Activated CD8-positive, alpha-beta memory T cell treated with anti-CD3 and anti-CD28 coated beads, Interleukin-2, amount 50 U/mL, for 48 hours (primary cell): ENCODE data around the gene RAD51B.
"Not testable (repeated sequence)": the region's sequence is repeated elsewhere in the genome, so short reads cannot be mapped to it uniquely, and the experiment has no call there.

Experiments used
- DNase-seq: peaks from one replicate; pipeline ENCODE4 v3.0.0-alpha.2; 2020

The RAD51B gene

DNA sequence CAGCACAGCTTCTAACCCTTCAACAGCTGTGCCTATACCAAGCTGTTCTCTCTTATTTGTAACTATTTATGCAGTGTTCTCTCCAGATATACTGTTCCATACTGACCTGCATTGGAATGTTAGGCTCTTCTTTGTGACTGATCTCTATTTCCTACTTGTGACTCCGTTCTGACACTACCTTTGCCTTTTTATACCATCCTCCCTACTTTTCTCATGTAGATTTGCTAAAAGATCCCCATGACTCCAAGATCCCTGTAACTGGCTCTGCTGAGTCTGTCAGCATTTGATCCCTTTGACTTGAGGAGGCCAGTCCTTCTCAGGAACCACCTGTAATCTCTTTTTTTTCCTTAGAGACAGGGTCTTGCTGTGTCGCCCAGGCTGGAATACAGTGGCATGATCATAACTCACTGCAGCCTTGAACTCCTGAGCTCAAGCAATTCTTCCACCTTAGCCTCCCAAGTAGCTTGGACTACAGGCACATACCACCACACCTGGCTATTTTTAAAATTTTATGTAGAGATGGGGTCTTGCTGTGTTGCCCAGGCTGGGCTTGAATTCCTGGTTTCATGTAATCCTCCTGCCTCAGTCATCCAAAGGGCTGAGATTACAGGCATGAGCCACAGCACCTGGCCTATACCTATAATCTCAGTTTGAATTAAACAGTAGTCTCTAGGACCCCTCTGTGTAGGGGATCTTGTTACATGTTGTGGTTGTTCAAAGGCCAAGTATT, 605.0 kb downstream of the RAD51B start:
- no peak for DNase-seq

DNA sequence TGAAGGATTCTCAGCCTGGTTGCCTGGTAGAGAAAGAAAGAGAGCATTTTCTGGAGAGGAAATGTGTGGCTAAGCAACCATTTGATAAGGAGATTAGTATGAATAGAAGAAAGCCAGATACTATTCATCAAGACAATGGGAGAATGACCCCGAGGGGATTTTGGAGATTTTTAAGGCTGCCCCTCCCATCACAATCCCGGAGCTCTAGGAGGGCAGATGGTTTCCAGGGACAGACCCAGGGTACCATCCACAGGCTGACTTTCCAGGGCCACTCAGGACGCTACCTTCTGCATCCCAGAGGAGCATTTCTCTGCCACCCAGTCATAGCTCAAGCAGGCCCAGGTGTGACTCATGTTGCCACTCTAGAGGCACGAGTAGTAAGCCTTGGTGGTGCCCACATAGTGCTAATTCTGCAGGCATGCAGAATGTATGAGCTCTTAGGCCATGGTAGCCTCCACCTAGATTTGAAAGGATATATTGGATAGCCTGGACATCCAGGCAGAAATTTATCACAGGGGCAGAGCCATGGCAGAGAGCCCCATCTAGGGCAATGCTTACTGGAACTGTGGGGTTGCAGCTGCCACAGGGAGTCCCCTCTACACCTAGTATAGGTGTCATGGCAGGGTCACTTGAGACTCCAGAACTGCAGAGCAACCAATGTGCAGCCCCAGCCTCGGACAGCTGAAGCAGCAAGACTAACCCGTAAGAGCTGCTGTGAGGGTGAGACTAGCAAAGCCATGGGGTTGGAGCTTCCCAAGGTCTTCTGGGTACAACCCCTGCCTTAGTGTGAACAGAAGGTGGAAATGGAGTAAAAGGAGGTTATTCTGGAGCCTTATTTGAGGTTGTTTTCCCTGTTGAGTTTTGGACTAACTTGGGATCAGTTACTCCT, 607.3 kb downstream of the RAD51B start:
- DNase-seq: no peak

DNA sequence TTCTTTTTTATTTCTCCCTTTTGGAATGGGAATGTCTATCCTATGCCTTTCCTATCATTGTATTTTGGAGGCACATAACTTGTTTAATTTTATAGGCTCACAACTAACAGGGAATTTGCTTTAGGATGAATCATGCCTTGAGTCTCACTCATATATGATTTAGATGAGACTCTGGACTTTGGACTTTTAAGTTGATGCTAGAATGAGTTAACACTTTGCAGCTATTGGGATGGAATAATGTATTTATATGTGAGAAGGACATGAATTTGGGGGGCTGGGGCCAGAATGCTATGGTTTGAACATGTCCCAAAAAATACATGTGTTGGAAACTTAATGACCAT, 607.9 kb downstream of the RAD51B start:
- no peak for DNase-seq

DNA sequence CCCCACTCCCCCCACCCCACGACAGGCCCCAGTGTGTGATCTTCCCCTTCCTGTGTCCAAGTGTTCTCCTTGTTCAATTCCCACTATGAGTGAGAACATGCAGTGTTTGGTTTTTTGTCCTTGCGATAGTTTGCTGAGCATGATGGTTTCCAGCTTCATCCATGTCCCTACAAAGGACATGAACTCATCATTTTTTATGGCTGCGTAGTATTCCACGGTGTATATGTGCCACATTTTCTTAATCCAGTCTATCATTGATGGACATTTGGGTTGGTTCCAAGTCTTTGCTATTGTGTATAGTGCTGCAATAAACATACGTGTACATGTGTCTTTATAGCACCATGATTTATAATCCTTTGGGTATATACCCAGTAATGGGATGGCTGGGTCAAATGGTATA, 609.3 kb downstream of the RAD51B start:
- DNase-seq: not testable (repeated sequence)

DNA sequence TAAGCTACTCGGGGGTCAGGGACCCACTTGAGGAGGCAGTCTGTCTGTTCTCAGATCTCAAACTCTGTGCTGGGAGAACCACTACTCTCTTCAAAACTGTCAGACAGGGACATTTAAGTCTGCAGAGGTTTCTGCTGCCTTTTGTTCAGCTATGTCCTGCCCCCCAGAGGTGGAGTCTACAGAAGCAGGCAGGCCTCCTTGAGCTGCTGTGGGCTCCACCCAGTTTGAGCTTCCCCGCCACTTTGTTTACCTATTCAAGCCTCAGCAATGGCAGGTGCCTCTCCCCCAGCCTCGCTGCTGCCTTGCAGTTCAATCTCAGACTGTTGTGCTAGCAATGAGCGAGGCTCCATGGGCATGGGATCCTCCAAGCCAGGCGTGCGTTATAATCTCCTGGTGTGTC, 614.6 kb downstream of the RAD51B start:
- not testable (repeated sequence) for DNase-seq

DNA sequence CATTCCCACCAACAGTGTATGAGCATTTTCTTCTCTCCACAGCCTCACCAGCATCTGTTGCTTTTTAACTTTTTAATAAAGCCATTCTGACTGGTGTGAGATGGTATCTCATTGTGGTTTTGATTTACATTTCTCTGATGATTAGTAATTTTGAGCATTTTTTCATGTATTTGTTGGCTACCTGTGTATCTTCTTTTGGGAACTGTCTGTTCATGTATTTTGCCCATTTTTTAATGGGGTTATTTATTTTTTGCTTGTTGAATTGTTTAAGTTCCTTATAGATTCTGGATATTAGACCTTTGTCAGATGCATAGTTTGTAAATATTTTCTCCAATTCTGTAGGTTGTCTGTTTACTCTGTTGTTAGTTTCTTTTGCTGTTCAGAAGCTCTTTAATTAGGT, 616.1 kb downstream of the RAD51B start:
- not testable (repeated sequence) for DNase-seq

DNA sequence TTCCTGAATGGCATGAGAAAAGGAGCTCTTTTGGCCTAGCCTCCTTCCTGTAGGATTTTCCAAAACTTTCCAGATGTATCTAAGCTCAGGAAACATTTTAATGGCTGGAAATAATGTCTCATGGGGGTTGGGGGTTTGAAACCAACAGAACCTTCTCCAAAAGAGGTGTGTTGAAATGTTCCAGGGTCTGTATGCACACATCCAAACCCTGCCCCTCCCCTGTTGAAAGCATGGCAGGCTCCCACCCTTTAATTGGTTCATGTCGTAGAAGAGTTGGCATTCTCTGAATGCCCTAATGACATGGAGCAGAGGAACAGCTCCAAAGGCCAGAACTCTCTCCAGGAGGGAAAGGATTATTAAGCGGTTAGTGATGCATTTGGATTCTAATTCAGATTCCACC, 620.1 kb downstream of the RAD51B start:
- DNase-seq: no peak

DNA sequence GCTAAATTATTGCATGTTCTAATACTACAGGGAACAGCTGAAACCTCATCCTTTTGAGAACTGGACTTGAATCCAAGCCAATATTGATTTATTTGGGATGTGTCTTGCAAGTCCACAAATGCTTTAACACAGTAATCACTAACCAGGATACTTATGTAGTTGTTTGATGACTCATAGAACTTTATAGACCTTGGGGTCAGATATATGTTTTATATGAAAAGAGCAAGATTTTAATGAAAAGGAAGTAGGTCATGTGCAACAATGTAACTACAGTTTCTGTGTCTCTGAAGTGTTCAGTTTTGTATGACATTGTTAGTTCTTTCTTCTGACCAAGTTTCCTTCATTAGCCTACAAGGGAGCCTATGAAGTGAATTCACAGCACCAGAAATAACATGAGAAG, 621.2 kb downstream of the RAD51B start:
- DNase-seq: no peak

DNA sequence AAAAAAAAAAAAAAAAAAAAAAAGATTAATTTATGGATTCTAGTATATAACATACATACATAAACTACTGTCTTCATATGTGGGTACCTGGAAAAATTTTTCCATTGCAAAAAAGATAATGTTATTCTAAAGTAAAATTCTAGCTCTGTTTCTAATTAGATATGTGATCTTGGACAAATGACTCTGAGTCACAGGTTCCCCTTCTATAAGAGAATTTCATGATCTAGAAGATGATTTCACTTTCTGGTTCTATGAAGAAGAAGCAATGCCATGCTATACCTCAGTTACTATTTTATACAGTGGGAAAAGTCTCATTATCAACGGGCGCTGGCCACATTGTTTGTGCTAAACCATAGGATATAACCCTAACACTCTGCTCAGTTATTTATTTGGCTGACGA, 622.0 kb downstream of the RAD51B start:
- no peak for DNase-seq

DNA sequence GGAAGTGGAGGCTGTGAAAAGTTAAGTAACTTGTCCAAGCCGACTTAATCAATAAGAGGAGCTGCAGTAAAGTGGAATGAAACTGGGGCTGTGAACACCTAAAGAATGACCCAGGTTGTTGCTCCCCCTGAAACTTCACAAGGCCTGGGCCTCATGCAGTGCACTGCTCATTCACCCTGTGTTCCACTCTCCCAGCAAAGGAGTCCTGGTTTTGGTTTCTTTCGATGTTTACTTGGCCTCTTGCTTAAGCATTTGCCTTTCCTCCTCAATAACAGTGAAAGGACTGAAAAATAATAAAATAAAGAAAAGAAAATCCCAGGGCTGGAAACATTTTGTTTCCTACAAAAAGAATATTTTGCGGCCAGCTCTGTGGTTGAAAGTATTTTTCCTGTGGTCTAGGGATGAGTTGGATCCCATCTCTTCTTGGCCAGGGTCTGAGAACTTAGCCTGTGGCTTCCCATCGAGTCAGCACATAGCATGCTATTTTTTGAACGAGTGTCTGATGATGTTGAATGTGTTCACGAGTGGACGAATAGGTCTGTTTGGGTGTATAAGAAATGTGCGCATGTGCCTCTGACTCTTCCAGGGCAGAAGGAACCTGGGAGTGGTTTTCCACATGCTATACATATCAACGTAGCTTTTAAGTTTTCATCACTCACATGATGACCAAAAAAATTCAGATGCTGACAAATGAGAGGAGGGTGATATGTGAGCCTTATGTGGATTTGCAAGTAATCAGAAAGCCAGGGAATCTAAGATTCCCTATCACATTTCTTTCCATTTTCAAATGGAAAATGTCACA, 623.5 kb downstream of the RAD51B start:
- DNase-seq: no peak

DNA sequence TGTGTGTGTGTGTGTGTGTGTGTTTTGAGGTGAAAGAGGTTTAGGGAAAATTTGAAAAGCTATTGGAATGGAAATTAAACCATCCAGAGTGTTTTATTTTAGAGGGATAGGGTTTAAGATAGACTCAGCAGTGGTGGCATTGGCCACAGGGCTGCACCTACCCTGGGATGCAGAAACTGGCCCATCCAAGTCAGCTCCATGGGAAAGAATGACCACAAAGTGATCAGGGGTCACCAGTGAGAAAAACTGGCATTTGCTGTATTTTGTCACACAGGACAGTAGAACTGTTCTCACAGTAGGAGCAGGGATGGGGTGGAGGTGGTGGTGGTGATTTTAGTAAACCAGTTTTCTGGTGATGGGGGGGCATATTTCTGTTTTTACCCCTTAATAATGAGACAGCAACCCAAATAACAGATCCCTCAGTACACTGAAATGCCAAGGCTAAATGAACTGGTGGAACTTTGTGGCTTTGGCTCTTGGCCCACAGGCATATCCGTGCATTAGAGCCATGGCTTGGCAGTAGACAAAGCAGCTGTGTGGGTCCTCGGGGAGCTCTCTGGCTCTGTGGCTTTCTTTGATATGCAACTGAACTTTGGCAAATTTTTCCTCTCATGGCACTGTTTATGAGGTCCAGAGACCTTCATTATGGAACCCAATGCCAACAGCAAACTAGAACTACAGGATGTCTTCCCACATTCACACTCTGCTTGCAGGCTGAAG, 625.0 kb downstream of the RAD51B start:
- DNase-seq: no peak

DNA sequence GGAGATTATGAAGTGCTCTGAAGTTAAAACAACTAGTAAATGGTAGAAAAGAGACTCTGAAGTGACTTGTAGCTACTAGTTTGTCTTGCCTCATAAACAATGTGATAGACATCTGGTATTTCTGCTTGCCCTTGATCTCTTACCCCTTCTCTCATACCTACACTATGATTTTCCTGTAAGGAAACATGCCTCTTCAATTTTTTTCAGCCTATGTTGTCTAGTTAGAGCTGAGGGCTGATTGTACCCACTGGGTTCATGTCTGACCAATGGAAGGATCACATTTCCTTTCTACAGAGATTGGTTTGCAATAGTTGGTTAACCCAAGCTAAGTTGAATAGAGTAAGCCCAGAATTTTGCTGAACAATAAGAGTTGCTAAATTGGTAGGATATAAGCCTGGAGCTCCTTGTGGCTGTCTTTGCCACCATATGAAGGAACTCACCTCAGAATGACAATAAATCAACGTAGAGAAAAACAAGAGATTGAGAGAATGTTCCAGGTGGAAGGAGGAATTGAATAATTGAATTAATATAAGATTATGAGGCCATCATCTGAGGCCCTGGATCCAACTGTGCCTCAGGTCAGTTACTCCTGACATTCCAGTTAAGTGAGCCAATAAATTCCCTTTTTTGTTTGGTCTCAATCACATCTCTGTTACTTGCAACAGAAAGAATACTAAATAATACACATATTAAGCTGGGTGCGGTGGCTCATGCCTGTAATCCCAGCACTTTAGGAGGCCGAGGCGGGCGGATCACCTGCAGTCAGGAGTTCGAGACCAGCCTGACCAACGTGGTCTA, 626.9 kb downstream of the RAD51B start:
- DNase-seq: no peak

DNA sequence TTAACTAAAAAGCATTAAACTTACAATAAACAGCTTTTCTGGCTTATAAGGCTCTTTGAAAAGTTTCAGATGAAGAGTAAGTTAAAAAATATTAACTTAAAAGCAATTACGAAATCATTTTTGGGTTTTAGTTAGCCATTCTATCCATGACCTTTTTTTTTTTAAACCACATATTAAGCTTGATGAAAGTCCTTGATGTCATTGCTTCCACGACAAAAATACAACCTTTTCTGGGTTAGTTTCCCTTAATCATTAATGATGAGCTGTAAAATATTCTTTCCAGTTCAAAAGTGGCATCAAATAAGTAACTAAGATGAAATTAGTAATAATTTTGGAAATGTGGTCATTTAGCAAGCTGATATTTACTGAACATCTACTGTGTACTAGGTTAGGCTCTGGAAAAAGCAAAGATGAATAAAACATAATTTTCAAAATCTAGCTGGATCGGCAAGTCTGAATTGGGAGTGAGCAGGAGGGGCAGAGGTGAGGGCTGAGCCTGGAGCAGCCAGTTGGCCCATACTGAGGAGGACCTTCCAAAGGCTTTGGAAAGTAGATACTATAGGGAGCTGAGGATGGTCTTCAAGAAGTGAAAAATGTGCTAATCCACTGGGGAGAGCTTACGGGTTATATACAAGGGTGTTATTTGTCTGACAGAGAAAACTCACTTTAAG, 628.1 kb downstream of the RAD51B start:
- DNase-seq: no peak

DNA sequence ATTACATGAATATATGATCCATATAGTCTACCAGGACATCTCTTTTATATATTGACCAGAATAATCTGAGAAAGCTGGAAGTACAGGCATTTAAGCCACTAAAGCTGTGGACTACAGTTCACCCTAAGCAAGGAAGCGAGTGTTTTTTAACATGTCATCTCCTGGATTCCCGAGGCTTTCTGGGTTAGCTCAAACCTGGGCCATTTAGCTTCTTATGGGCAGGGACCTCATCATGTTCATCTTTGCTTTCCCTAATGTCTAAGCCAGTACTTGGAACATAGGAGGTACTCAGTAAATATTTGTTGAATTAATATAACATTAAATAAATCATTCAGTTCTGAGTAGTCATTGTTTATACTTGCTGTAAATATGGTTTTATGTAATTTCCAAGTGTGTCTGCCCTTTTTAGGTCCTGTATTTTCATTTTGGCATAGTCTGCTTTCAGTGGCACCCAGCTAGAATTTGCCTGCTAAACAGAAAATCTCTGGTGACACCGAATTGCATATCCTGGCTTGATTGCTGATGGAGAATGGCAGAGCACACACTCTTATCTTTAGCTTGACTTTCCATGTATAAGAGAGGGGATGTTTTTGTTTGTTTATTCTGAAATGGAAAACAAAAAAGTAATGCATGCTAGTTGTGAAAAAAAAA, 628.8 kb downstream of the RAD51B start:
- no peak for DNase-seq

DNA sequence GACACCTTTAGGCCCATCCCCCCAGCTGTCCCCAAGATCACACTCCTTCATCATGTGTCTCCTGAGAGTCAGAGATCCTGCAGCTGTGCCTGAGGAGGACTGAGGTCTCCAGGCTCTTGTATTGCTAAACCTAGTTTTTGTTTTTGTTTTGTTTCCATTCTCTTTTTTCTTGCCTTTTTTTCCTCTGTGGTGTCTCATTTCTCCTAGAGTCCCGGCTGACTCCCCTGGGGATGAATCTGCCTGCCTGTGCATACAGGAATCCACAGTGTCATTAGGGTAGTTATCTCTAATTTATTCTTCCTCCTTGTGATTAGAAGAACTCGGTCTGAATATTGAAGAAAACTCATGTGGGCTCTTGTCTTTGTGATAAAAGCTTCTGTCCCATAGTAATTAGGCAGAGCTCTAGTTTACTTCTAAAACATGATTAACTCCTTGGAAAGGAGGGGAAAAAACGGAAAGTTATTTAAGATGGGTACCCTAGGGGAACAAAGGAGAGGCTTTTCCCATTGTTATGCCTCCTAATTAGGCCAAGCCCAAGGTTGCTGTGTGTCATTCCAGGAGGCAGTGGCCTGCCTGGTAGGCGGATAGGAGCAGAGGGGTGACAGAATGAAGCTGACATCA, 630.1 kb downstream of the RAD51B start:
- DNase-seq: no peak

DNA sequence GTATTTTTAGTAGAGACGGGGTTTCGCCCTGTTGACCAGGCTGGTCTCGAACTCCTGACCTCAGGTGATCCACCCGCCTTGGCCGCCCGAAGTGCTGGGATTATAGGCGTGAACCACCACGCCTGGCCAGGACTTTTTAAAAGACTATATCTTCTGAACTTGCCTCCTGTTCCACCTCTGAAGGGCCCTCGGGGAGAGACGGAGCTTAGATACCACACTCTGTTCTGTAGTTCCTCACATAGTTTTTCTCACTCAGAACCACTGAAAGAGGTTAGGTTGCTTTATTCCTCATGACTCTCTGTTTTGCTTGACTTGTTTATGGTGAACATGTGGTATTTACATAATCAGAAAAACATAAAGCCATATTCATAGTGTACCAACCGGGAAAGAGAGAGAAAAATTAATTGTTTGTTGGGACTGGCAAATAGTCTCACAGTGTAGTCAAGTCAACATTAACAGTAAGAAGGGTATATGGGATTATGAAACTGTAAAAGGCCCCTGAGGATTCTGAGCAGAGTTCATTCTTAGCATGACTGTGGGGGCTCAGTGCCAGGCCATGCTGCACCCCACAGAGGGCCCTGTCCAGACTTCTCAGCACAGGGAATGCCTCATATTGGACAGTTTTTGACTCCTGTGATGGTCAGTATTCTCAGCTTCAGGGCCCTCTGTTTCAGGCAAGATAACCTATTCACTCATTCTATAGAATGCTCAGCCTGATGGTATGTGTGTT, 631.0 kb downstream of the RAD51B start:
- no peak for DNase-seq

DNA sequence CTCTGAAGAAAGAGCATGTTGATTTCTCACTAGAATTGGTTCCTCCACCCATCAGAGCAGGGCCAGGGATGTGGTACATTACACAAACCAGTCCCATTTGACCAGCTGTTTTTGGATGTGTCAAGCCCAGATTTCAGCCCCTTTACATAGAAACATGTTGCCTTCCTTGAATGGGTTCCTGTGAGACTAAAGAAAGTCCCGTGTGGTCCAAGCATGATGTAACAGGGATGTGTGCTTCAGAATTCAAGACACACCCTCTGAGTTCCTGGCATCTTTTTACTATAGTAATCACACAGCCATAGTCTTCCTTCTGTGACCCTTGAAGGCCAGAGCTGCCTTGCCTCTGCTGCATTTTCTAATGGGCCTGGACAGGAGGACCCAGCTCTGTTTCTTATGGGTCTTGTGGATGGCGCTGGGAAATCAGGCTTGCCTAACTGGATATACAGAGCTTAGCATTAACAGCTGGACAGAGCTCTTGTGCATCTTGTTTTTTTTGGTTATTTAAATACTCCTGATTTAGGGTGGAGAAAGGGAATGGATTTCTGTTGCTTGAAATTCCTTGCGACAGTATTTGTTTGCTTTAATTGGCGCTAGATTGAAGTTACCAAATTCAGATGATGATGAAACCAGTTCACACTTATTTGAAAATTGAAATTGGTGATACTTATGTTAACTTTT, 632.3 kb downstream of the RAD51B start:
- no peak for DNase-seq

DNA sequence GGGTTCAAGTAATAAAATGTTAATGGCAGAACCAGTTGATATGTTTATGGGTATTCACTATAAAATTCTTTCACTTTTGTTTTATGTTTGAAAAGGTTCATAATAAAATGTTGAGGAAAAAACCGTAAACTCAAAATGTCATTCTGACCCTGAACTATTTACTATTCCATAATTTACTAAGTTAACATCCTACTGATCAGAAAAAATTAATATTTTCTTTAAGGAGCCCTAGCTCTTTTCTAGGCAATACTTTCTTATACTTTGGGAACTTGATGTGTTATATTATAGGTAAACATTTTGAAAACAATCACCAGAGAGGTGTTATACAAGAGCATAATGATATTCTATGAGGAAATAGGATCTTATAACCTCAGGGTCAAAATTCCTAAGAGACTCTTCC, 638.7 kb downstream of the RAD51B start:
- no peak for DNase-seq

DNA sequence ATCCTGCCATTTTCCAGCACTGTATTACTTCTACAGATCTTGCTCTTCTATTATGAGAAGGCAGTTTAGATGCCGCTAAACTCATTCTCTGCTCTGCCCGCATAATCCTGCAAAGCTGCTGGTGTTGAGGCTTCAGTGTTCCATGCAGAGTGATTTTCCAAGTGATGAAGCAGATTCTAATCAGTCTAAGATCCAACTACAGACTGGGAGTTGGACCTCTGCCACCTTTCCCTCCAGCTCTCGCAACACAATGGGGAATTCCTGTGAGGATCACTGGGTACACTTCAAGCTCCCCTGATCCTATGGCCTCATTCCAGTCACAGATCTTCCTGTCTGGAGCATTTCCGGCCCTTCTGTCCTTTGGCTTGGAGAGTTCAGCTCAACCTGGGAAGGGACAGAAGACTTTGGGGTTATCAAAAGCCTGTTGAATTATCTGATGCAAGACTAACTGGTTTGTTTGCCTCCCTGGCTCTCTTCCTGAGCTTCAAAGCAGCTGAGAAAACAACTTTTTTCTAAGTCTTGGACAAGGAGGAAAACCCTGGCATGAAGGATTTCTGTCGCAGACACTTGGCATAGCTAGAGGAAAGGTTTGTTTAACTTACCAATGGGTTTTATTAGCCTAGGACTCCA, 639.4 kb downstream of the RAD51B start:
- DNase-seq: no peak
